Muscle of leg (tissue), 11 donors: Measurements from ENCODE around the gene NFXL1. TPM values are rescaled to one million over a fixed set of nuclear protein-coding genes. Genes with fewer than 3 reads are reported as not detected.

ENCODE experiments used
- DNase-seq: peaks from one replicate; pipeline ENCODE4 v3.0.0; 2013
- H3K27ac ChIP-seq: one replicate; pipeline ENCODE4 v1.5.1; 2013; ENCODE audit warnings: mild to moderate bottlenecking, low read length, control low read depth
- H3K27me3 ChIP-seq: one replicate; pipeline ENCODE4 v1.6.1; 2013; ENCODE audit warnings: low read length; ENCODE audit not compliant: control insufficient read depth, insufficient read depth
- H3K36me3 ChIP-seq: one replicate; pipeline ENCODE4 v1.6.1; 2013; ENCODE audit warnings: low read length; ENCODE audit not compliant: control insufficient read depth, insufficient read depth
- H3K4me1 ChIP-seq: one replicate; pipeline ENCODE4 v1.6.1; 2013; ENCODE audit warnings: low read length; ENCODE audit not compliant: control insufficient read depth, insufficient read depth
- H3K4me3 ChIP-seq: one replicate; pipeline ENCODE4 v1.5.1; 2013; ENCODE audit warnings: low read length, control low read depth
- H3K9me3 ChIP-seq: replicated peaks from 2 replicates; pipeline ENCODE4 v1.6.1; 2013; ENCODE audit warnings: low read depth, low read length; ENCODE audit not compliant: control insufficient read depth
- WGBS: methylation state at CpG from one replicate; pipeline ENCODE4 v1.1.5; 2013; ENCODE audit warnings: missing lambda C conversion rate; ENCODE audit not compliant: insufficient coverage; 5-methylcytosine and 5-hydroxymethylcytosine counted together
- polyA plus RNA-seq, 8 donors: library from polyadenylated mRNA; unstranded; fragments of 120-200 nt; gene quantifications; one replicate each; pipeline versions ENCODE4 v1.2.1 to v1.2.3, GENCODE V29; 2013; ENCODE audit warnings: inconsistent platforms in 1 of 8, low replicate concordance in 1 of 8; ENCODE audit not compliant: insufficient read length in 8 of 8, insufficient read depth in 1 of 8
- total RNA-seq: library from RNA; stranded (reverse); fragments of 120-200 nt; gene quantifications from one replicate; pipeline ENCODE4 v1.2.4, GENCODE V29; 2013

NFXL1 gene
- total and polyA plus RNA-seq, 9 donors = 7.3 to 11.5 (median 8.1) TPM

DNA sequence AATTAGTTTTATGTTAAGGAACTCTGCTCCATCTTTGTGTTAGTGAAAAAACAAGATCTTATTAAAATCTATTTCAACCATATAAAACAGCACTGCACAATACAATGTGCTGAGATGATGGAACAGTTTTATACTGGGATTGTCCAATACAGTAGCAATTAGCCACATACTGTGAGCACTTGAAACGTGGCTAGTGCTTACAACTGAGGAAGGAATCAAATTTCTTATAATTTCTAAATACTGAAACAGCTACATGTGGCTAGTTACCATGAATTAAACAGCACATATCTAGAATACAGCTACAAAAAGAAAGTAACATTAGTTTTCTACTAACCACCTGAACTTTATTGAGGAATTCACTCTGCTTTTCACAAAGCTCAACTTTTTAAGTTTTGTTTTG is 14.7 kb downstream of the NFXL1 start:
- H3K36me3 ChIP-seq = peaks cover 23% of the 10 kb centered on the region
- no CpG with 5 or more reads among the region's 1 CpG for WGBS
- H3K27me3 ChIP-seq = no peaks in the 10 kb centered on the region
- no peak for DNase-seq
- no peaks in the 10 kb centered on the region for H3K4me1 ChIP-seq
- H3K9me3 ChIP-seq = no peaks in the 10 kb centered on the region
- H3K4me3 ChIP-seq = no peak overlapping the region
- H3K27ac ChIP-seq = no peak overlapping the region

DNA sequence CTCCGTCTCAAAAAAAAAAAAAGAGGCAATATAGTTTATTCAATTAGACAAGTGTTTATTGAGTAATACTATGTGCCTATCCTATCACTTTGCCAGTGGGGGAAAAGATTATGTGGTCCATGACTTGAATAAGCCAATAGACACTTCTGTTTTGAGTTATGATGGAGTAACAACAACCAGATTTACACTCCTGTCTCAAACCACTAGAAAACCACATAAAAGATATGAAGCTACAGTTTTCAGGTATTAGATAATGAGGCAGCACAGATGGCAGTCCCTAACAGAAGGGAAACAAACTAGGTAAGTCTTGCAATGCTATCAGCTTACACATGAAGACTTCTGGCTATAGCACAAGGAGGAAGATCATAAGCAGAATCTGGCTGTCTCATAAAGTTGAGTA is 22.5 kb downstream of the NFXL1 start:
- DNase-seq = no peak
- Histone ChIP-seq H3K27me3 (no peaks in the 10 kb centered on the region), H3K4me3 (no peak overlapping the region), H3K36me3 (peaks cover 18% of the 10 kb centered on the region), H3K27ac (no peak overlapping the region), H3K4me1 (no peaks in the 10 kb centered on the region), H3K9me3 (no peaks in the 10 kb centered on the region)
- WGBS = no CpG with 5 or more reads among the region's 1 CpG

DNA sequence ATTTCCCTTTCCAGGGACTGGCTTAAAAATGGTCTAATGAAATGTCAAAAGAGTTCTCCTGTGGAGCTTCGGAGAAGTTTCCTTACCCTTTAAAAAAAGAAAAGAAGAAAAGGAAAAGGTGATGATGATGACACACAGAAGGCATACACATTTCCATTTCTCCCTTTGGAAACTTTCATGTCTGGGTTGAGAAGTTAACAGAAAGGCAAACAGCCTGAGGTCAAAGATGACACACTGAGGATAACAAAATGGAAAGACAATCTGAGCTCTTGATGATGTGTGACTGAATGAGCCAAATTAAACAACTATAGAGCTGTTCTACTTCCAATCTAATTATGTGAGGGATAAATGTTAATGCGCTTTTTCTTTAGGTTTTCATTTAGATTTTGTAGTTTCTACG is 32.2 kb downstream of the NFXL1 start:
- H3K36me3 ChIP-seq = peaks cover 17% of the 10 kb centered on the region
- no peak overlapping the region for H3K27ac ChIP-seq
- no peak for DNase-seq
- no peaks in the 10 kb centered on the region for H3K9me3 ChIP-seq
- no CpG with 5 or more reads among the region's 3 CpGs for WGBS
- H3K4me1 ChIP-seq = no peaks in the 10 kb centered on the region
- no peak overlapping the region for H3K4me3 ChIP-seq
- H3K27me3 ChIP-seq = no peaks in the 10 kb centered on the region

DNA sequence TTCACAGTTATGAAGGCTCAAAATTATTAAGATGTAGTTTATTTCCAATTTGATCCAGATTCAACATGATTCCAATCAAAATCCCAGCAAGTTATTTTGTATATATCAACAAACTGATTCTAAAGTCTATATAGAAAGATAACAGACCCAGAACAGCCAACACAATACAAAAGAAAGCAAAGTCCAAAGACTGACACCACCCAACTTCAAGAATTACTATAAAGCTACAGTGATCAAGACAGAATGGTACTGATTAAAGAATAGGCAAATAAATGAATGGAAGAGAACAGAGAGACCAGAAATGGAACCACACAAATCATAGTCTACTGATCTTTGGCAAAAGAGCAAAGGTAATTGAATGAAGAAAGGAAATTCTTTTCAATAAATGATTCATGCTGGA is 34.9 kb downstream of the NFXL1 start:
- Histone ChIP-seq H3K4me1 (no peaks in the 10 kb centered on the region), H3K27ac (no peak overlapping the region), H3K27me3 (no peaks in the 10 kb centered on the region), H3K36me3 (peaks cover 19% of the 10 kb centered on the region), H3K4me3 (no peak overlapping the region), H3K9me3 (no peaks in the 10 kb centered on the region)
- DNase-seq = no peak

DNA sequence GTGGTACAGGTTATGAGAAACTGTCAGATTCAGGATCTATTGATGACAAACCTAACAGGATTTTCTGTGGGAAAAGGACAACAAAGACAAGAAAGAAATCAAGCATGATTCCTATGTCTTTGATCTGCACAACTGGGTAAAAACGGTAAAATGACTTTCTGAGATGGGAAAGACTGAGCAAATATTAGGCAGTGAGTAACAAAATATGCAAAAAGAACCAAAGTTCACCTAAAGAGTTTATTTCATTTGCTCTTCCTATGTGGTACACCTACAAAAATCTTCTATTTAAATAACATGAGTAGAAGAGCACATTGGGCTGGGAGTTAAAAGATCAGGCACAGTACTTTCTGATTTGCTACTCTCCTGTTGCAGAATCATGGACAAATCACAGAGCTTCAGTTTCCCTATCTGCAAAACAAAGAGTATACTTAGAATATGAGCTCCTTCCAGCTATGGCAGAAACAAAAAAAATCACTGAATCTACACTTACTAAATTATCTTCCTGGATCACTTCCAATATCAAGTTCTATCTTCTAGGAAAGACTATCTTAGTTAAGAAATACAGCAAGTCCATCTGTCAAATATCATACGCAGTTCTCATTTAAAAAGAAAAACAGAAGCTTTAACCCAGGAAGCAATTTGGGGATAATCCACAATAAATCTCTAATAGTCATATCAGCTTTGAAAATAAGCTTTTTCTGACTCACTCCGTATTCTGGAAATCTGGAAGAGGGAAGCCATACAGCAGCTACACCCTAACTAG is 37.4 kb downstream of the NFXL1 start:
- H3K36me3 ChIP-seq = peaks cover 9% of the 10 kb centered on the region
- H3K27me3 ChIP-seq = no peaks in the 10 kb centered on the region
- no CpG with 5 or more reads among the region's 3 CpGs for WGBS

DNA sequence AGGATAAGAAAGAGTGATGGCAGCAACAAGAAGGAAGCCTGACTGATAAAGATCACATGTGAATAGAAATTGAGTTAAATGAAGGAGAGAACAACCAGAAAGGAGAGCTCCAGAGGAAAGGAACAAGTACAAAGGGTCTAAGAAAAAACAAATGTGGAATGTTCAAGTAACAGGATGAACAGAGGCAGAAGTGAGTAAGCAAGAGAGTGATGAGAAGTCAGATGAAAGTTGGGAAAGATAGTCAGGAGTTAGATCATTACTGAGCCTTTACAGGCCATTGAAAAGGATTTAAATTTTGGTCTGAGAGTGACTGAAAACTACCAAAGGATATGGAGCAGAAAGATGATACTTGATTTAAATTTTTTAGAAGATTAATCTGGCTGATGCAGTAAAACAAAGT is 38.1 kb downstream of the NFXL1 start:
- no peak overlapping the region for H3K27ac ChIP-seq
- peaks cover 9% of the 10 kb centered on the region for H3K36me3 ChIP-seq
- no peak for DNase-seq
- H3K4me1 ChIP-seq = no peaks in the 10 kb centered on the region
- H3K9me3 ChIP-seq = peaks cover 3% of the 10 kb centered on the region
- H3K4me3 ChIP-seq = no peak overlapping the region
- no peaks in the 10 kb centered on the region for H3K27me3 ChIP-seq

More for the DNA sequence above, 37.4 kb downstream of the NFXL1 start:
- Histone ChIP-seq H3K27ac (no peak overlapping the region), H3K9me3 (peaks cover 3% of the 10 kb centered on the region), H3K4me1 (no peaks in the 10 kb centered on the region), H3K4me3 (no peak overlapping the region)
- DNase-seq = no peak

DNA sequence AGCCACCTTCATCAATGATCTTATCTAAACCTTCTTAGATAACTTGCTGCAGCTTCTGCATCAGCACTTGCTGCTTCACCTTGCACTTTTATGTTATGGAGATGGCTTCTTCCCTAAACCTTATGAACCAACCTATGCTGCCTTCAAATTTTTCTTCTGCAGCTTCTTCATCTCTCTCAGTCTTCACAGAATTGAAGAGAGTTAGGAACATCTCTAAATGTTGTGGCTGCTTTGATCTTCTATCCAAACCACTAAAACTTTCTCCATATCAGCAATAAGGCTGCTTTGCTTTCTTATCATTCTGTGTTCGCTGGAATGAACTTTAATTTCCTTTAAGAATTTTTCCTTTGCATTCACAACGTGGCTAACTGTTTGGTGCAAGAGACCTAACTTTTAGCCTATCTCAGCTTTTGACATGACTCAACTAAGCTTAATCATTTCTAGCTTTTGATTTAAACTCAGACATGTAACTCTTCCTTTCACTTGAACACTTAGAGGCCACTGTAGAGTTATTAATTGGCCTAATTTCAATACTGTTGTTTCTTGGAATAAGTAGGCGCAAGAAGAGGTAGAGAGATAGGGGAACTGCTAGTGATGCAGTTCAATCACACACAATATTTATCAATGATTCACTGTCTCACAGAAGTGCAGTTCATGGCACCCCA is 40.4 kb downstream of the NFXL1 start:
- H3K36me3 ChIP-seq = peaks cover 9% of the 10 kb centered on the region

DNA sequence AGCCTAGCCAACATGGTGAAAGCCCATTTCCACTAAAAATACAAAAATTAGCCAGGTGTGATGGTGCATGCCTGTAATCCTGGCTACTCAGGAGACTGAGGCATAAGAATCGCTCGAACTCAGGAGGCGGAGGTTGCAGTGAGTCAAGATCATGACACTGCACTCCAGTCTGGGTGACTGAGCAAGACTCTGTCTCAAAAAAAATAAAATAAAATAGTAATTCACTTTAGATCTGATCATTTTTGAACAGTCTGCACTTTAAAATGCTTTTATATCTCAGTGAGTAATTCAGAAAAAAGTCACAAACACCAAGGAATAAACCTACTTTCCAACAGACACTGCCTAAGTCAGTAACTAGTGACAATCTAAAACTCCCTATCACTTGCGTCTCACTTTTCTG is 50.9 kb downstream of the NFXL1 start:
- no CpG with 5 or more reads among the region's 4 CpGs for WGBS
- DNase-seq = no peak
- H3K4me1 ChIP-seq = no peaks in the 10 kb centered on the region
- H3K27ac ChIP-seq = no peak overlapping the region
- no peaks in the 10 kb centered on the region for H3K36me3 ChIP-seq
- no peaks in the 10 kb centered on the region for H3K27me3 ChIP-seq
- no peaks in the 10 kb centered on the region for H3K9me3 ChIP-seq
- H3K4me3 ChIP-seq = no peak overlapping the region

More for the DNA sequence above, 40.4 kb downstream of the NFXL1 start:
- Histone ChIP-seq H3K4me3 (no peak overlapping the region), H3K27me3 (no peaks in the 10 kb centered on the region), H3K4me1 (no peaks in the 10 kb centered on the region), H3K9me3 (peaks cover 3% of the 10 kb centered on the region), H3K27ac (no peak overlapping the region)
- WGBS = 100% methylated on average over 1 of the region's 3 CpGs
- DNase-seq = no peak

DNA sequence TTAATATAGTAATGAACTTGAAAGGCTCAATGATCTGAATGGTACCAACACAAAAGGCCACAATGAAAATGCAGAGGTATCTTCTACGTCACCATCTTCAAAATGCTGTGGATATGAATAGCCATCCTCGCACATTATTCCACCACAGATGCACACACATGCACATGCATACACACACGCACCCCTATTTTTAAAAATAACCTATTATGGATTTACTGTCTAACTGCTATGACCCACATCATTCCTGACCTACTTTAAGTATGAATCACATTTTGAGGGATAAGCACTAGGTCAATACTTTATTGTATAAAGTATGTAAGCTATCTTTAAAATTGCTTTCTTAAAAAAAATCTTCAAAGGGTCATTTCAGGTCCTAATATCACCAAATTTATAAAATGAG is 52.1 kb downstream of the NFXL1 start:
- WGBS = 100% methylated on average over 2 of the region's 3 CpGs
- no peak for DNase-seq
- Histone ChIP-seq H3K36me3 (no peaks in the 10 kb centered on the region), H3K27me3 (no peaks in the 10 kb centered on the region), H3K4me3 (no peak overlapping the region), H3K27ac (no peak overlapping the region), H3K4me1 (no peaks in the 10 kb centered on the region), H3K9me3 (no peaks in the 10 kb centered on the region)

DNA sequence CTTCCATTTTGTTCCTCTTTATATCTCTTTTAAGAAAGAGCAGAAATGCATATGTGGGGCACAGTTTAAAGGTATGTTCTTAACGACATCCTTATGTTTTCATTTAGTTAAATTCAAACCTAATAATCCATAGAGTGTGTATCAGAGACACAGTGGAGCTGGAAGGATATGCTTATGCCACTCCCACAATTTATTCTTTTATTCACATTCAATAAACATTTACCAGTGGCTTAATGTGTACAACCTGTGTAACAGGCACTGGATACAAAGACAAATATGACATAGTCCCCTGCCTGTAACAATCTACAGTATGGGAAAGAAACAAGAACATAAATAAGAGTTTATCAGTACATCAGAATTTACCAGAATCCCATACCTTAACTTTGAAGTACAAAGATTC is 54.1 kb downstream of the NFXL1 start:
- no peaks in the 10 kb centered on the region for H3K9me3 ChIP-seq
- no peaks in the 10 kb centered on the region for H3K36me3 ChIP-seq
- WGBS = no CpG with 5 or more reads among the region's 1 CpG
- no peaks in the 10 kb centered on the region for H3K27me3 ChIP-seq
- no peaks in the 10 kb centered on the region for H3K4me1 ChIP-seq
- no peak overlapping the region for H3K4me3 ChIP-seq
- DNase-seq = no peak
- H3K27ac ChIP-seq = no peak overlapping the region
